ENCODE results near the gene ZNF774. TPM values are rescaled to one million over a fixed set of nuclear protein-coding genes. Genes with fewer than 3 reads are reported as not detected.
"Not testable (repeated sequence)": the region's sequence is repeated elsewhere in the genome, so short reads cannot be mapped to it uniquely, and the experiment has no call there.

The ZNF774 gene
- total RNA-seq, 2 experiments from 2014 or later = 0.82 to 1.9 TPM

- no peak for DNase-seq
- H3K9me3 Mint-ChIP-seq = no peaks in the 10 kb centered on the region
- no peak overlapping the region for H3K4me3 Mint-ChIP-seq
- H3K4me1 Mint-ChIP-seq = peaks cover 9% of the 10 kb centered on the region
- H3K36me3 Mint-ChIP-seq = no peaks in the 10 kb centered on the region
- no peaks in the 10 kb centered on the region for H3K27me3 Mint-ChIP-seq
- H3K27ac Mint-ChIP-seq = no peak overlapping the region
Measured at GRCh38 chr15:90334304-90334731, 17.8 kb upstream of the ZNF774 start.

GRCh38 chr15:90336705-90337141, 15.4 kb upstream of the ZNF774 start:
- H3K36me3 Mint-ChIP-seq = no peaks in the 10 kb centered on the region
- H3K27me3 Mint-ChIP-seq = no peaks in the 10 kb centered on the region
- DNase-seq = no peak
- no peaks in the 10 kb centered on the region for H3K9me3 Mint-ChIP-seq
- no peak overlapping the region for H3K4me3 Mint-ChIP-seq
- H3K27ac Mint-ChIP-seq = no peak overlapping the region
- H3K4me1 Mint-ChIP-seq = peaks cover 9% of the 10 kb centered on the region

DNA sequence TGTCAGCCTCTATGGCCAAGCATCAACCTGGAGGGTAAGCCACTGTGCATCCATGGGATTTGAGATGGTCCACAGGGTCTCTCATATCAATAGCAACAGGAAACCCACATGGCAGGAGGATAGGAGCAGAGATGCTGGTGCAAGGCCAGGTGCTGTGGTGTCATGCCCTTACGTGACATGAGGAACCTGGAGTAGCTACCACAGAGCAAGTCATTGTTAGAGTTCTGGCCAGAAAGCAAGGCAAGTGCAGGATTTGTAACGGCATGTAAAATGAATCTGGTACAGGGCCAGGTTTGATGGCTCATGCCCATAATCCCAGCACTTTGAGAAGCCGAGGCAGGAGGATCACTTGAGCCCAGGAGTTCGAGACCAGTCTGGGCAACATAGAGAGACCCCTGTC, 14.8 kb upstream of the ZNF774 start:
- no peak overlapping the region for H3K27ac Mint-ChIP-seq
- H3K27me3 Mint-ChIP-seq = no peaks in the 10 kb centered on the region
- no peak overlapping the region for H3K4me3 Mint-ChIP-seq
- no peaks in the 10 kb centered on the region for H3K9me3 Mint-ChIP-seq
- H3K4me1 Mint-ChIP-seq = peaks cover 9% of the 10 kb centered on the region
- no peak for DNase-seq
- H3K36me3 Mint-ChIP-seq = no peaks in the 10 kb centered on the region

DNA sequence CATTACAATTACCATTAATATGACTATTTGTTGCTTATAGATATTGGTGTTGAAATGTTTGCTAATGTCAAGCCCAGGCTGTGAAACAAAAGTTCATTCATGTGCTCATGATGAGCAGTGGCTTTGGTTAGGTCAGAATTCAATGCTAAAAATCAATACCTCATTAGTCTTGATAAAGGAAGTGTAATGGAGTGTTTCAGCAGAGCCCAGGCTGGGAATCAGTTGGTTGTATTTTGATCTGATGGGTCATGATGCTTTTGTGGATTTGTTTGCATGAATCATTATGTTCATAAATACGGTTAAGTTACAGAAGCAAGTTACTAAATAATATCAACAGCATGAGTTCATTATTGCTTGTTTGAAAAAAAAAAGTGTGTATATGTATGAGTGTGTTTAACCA, 13.6 kb upstream of the ZNF774 start:
- H3K27me3 Mint-ChIP-seq = no peaks in the 10 kb centered on the region
- no peaks in the 10 kb centered on the region for H3K9me3 Mint-ChIP-seq
- H3K27ac Mint-ChIP-seq = no peak overlapping the region
- DNase-seq = no peak
- H3K36me3 Mint-ChIP-seq = no peaks in the 10 kb centered on the region
- H3K4me3 Mint-ChIP-seq = no peak overlapping the region
- H3K4me1 Mint-ChIP-seq = peaks cover 15% of the 10 kb centered on the region

DNA sequence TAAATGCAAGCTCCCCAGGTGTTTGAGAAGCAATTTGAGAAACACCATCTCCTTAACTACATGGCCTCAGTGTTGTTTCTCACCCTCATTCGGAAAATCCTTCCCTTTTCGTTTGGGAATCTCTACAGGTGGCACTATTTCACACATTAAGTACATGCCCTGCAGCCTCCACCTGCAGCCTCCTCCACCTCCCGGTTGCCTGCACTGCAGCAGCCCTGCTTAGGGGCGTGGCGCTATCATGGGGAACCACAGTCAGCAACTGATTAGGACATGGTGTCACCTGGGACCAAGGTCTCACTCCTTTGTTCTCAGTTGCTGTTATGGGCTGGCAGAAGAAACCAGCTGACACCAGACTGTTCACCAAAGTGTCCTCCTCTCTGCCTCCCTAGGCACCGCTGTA, 11.7 kb upstream of the ZNF774 start:
- H3K9me3 Mint-ChIP-seq = no peaks in the 10 kb centered on the region
- no peak for DNase-seq
- no peaks in the 10 kb centered on the region for H3K36me3 Mint-ChIP-seq
- H3K27me3 Mint-ChIP-seq = no peaks in the 10 kb centered on the region
- H3K27ac Mint-ChIP-seq = no peak overlapping the region
- no peak overlapping the region for H3K4me3 Mint-ChIP-seq
- peaks cover 15% of the 10 kb centered on the region for H3K4me1 Mint-ChIP-seq

GRCh38 chr15:90343302-90343790, 8.7 kb upstream of the ZNF774 start:
- H3K4me1 Mint-ChIP-seq = peaks cover 6% of the 10 kb centered on the region
- no peak overlapping the region for H3K4me3 Mint-ChIP-seq
- H3K27me3 Mint-ChIP-seq = no peaks in the 10 kb centered on the region
- no peak overlapping the region for H3K27ac Mint-ChIP-seq
- no peak for DNase-seq
- no peaks in the 10 kb centered on the region for H3K36me3 Mint-ChIP-seq
- H3K9me3 Mint-ChIP-seq = no peaks in the 10 kb centered on the region

- H3K36me3 Mint-ChIP-seq = no peaks in the 10 kb centered on the region
- no peak overlapping the region for H3K4me3 Mint-ChIP-seq
Measured at GRCh38 chr15:90344662-90345061, 7.4 kb upstream of the ZNF774 start.

DNA sequence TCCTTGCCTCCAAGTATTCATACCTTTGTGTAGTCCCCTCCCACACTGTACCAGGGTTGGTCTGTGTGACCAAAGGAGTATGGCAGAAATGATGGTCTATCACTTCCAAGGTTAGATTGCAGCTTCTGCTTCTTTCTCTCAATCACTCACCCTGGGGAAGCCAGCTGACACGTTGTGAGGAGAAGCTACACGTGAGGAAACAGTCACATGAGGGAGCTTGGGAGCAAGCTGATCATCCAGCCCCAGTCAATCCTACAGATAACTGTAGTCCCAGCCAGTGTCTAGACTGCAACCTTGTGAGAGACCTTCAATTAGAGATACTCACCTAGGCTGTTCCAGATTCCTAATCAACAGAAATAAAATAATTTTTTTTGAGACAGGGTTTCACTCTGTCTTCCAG, 6.2 kb upstream of the ZNF774 start:
- Mint-ChIP-seq H3K27me3 (no peaks in the 10 kb centered on the region), H3K9me3 (no peaks in the 10 kb centered on the region), H3K27ac (no peak overlapping the region), H3K4me1 (peaks cover 6% of the 10 kb centered on the region), H3K4me3 (no peak overlapping the region), H3K36me3 (no peaks in the 10 kb centered on the region)
- DNase-seq = no peak

More at GRCh38 chr15:90344662-90345061, 7.4 kb upstream of the ZNF774 start:
- no peaks in the 10 kb centered on the region for H3K9me3 Mint-ChIP-seq
- no peaks in the 10 kb centered on the region for H3K27me3 Mint-ChIP-seq
- DNase-seq = no peak
- no peak overlapping the region for H3K27ac Mint-ChIP-seq
- peaks cover 6% of the 10 kb centered on the region for H3K4me1 Mint-ChIP-seq

GRCh38 chr15:90347431-90348065, 4.5 kb upstream of the ZNF774 start:
- not testable (repeated sequence) for H3K27me3 Mint-ChIP-seq

GRCh38 chr15:90348456-90348855, 3.6 kb upstream of the ZNF774 start:
- no peak for DNase-seq
- Mint-ChIP-seq H3K4me3 (no peak overlapping the region), H3K36me3 (no peaks in the 10 kb centered on the region), H3K27ac (no peak overlapping the region), H3K4me1 (peaks cover 7% of the 10 kb centered on the region), H3K27me3 (no peaks in the 10 kb centered on the region), H3K9me3 (no peaks in the 10 kb centered on the region)

More at GRCh38 chr15:90347431-90348065, 4.5 kb upstream of the ZNF774 start:
- H3K9me3 Mint-ChIP-seq, H3K36me3 Mint-ChIP-seq, DNase-seq, H3K4me3 Mint-ChIP-seq, H3K4me1 Mint-ChIP-seq, H3K27ac Mint-ChIP-seq: not testable (repeated sequence)

- Mint-ChIP-seq H3K27me3 (no peaks in the 10 kb centered on the region), H3K4me3 (no peak overlapping the region), H3K36me3 (no peaks in the 10 kb centered on the region), H3K9me3 (no peaks in the 10 kb centered on the region), H3K4me1 (peaks cover 7% of the 10 kb centered on the region), H3K27ac (no peak overlapping the region)
- no peak for DNase-seq
Measured at GRCh38 chr15:90349072-90349471, 3.0 kb upstream of the ZNF774 start.

GRCh38 chr15:90349821-90350220, 2.3 kb upstream of the ZNF774 start:
- no peaks in the 10 kb centered on the region for H3K27me3 Mint-ChIP-seq
- no peak for DNase-seq

DNA sequence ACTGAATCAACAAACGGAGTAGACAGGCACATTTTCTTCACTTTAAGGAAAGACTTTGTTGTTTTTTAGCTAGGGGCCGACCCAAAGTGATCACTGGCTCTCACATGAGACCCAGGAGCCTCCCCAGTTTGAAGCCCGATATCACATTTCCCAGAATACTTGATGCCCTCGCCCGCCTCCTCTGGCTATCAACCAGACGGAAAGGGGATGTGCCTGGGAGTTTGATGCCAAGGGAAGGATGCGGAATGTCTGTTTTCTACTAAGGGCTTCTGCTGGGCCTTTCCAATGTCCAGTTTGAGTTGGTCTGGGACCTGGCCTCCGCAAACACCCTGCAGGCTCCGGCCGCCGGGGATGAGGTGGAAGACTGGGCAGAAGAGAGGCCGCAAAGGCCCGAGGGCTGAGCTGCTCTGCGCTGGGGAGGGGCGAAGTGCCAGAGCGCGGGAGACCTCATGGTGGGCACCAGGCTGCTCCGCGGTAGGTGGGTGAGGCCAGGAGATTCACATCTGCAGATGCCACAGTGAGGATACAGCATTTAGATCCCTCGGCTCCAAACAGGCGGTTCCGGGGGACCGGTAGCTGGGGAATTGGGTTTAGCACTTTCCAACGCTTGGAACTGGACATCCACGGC, 491 bp upstream of the ZNF774 start:
- H3K27ac Mint-ChIP-seq = no peak overlapping the region
- no peaks in the 10 kb centered on the region for H3K27me3 Mint-ChIP-seq
- no peaks in the 10 kb centered on the region for H3K36me3 Mint-ChIP-seq
- no peak for DNase-seq
- H3K9me3 Mint-ChIP-seq = no peaks in the 10 kb centered on the region
- peaks cover 7% of the 10 kb centered on the region for H3K4me1 Mint-ChIP-seq
- peak overlapping the region; percentile 88 for H3K4me3 Mint-ChIP-seq

More at GRCh38 chr15:90349821-90350220, 2.3 kb upstream of the ZNF774 start:
- Mint-ChIP-seq H3K27ac (no peak overlapping the region), H3K4me1 (peaks cover 7% of the 10 kb centered on the region), H3K4me3 (no peak overlapping the region), H3K36me3 (no peaks in the 10 kb centered on the region), H3K9me3 (no peaks in the 10 kb centered on the region)

DNA sequence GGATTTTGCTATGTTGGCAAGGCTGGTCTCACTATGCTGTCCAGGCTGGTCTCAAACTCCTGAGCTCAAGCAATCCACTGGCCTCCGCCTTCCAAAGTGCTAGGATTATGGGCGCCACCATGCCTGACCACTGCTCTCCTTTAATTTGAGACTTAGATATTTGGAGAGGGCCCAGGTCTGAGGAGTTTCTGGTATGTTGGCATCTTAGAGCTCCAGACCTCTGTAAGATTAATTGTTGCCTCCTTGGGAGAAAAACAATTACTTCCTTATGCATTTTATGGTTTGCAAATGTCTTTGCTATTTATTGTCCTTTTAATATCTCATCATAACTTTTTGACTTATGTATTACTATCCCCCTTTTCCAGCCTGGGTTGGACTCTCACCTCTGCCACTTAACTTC, 2.9 kb downstream of the ZNF774 start:
- H3K36me3 Mint-ChIP-seq = no peaks in the 10 kb centered on the region
- no peak for DNase-seq
- H3K4me3 Mint-ChIP-seq = no peak overlapping the region
- no peak overlapping the region for H3K27ac Mint-ChIP-seq
- peaks cover 7% of the 10 kb centered on the region for H3K4me1 Mint-ChIP-seq
- no peaks in the 10 kb centered on the region for H3K27me3 Mint-ChIP-seq
- H3K9me3 Mint-ChIP-seq = no peaks in the 10 kb centered on the region

GRCh38 chr15:90358124-90359033, 6.3 kb downstream of the ZNF774 start:
- Mint-ChIP-seq H3K4me1 (peaks cover 16% of the 10 kb centered on the region), H3K4me3 (no peak overlapping the region), H3K9me3 (no peaks in the 10 kb centered on the region), H3K27me3 (no peaks in the 10 kb centered on the region), H3K36me3 (no peaks in the 10 kb centered on the region), H3K27ac (no peak overlapping the region)
- DNase-seq = no peak
